Measurements from ENCODE around the gene THTPA. TPM values are rescaled to one million over a fixed set of nuclear protein-coding genes. Genes with fewer than 3 reads are reported as not detected.

The THTPA gene
- total and polyA plus RNA-seq, 2 of the 13 experiments (the other 11 are each of a cell fraction or from before 2014, with no cell fraction given), result 7.4 to 8.7 TPM

DNA sequence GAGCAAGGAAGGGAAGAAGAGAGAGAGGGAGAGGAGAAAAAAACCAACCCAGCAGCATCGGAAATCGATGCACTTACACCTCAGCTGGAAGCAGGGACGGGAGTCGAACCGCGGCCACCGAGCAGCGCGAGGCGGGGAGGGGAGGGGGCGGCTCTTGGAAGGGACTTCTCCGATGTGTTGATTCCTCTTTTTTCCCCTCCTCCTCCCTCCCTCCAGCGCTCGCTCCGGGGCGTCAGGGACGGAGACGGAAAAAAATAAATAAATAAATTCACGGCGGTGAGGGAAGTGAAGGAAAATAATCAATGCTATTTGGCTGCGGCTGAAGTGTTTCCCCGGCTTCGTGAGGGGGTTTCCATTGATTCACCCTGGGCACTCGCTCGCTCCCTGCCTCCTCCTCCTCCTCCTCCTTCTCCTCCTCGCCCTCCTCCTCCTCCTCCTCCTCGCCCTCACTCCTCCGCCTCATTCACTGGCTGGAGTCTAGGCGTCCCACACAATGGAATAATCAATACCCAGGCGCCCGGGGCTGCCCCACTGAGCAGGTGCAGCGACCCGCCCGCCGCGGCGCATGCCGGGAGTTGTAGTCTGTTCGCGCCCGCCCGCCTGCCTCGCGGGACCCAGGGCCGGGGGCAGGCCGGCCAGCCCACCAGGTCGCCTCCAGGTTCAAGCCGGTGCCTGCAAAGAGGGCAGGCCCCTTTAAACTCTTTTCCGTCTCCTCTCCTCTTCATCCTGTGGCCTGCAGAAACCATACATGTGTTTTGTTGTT, 4.6 kb upstream of the THTPA start, which contains the start of gene ZFHX2 (continued):
- peak; percentile 52; the same call in 1 of the 2 replicates for TF ChIP-seq HMG20B (CRISPR knock-in tag; conservative IDR thresholded peaks at IDR 0.05)
- TF ChIP-seq, protein P1, sequence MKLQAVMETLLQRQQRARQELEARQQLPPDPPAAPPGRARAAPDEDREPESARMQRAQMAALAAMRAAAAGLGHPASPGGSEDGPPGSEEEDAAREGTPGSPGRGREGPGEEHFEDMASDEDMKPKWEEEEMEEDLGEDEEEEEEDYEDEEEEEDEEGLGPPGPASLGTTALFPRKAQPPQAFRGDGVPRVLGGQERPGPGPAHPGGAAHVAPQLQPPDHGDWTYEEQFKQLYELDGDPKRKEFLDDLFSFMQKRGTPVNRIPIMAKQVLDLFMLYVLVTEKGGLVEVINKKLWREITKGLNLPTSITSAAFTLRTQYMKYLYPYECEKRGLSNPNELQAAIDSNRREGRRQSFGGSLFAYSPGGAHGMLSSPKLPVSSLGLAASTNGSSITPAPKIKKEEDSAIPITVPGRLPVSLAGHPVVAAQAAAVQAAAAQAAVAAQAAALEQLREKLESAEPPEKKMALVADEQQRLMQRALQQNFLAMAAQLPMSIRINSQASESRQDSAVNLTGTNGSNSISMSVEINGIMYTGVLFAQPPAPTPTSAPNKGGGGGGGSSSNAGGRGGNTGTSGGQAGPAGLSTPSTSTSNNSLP (IDR thresholded peaks at IDR 0.05; ENCODE audit: low read depth, low read length), result 0 out of 2 replicates have a peak, but pooled peaks have one; percentile 10
- TF ChIP-seq WIZ (CRISPR knock-in tag; IDR thresholded peaks at IDR 0.05), result peak; percentile 96; the same call in 1 of the 2 replicates
- peak; percentile 46; the same call in 1 of the 2 replicates for TF ChIP-seq KDM1A (CRISPR knock-in tag; IDR thresholded peaks at IDR 0.05)
- TF ChIP-seq MXD4 (CRISPR knock-in tag; IDR thresholded peaks at IDR 0.05), result peak; percentile 90
- TF ChIP-seq, protein P2, sequence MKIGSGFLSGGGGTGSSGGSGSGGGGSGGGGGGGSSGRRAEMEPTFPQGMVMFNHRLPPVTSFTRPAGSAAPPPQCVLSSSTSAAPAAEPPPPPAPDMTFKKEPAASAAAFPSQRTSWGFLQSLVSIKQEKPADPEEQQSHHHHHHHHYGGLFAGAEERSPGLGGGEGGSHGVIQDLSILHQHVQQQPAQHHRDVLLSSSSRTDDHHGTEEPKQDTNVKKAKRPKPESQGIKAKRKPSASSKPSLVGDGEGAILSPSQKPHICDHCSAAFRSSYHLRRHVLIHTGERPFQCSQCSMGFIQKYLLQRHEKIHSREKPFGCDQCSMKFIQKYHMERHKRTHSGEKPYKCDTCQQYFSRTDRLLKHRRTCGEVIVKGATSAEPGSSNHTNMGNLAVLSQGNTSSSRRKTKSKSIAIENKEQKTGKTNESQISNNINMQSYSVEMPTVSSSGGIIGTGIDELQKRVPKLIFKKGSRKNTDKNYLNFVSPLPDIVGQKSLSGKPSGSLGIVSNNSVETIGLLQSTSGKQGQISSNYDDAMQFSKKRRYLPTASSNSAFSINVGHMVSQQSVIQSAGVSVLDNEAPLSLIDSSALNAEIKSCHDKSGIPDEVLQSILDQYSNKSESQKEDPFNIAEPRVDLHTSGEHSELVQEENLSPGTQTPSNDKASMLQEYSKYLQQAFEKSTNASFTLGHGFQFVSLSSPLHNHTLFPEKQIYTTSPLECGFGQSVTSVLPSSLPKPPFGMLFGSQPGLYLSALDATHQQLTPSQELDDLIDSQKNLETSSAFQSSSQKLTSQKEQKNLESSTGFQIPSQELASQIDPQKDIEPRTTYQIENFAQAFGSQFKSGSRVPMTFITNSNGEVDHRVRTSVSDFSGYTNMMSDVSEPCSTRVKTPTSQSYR (CRISPR knock-in tag; IDR thresholded peaks at IDR 0.05; ENCODE audit: borderline replicate concordance), result peak; percentile 65
- TF ChIP-seq, protein P3, sequence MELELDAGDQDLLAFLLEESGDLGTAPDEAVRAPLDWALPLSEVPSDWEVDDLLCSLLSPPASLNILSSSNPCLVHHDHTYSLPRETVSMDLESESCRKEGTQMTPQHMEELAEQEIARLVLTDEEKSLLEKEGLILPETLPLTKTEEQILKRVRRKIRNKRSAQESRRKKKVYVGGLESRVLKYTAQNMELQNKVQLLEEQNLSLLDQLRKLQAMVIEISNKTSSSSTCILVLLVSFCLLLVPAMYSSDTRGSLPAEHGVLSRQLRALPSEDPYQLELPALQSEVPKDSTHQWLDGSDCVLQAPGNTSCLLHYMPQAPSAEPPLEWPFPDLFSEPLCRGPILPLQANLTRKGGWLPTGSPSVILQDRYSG (CRISPR knock-in tag; IDR thresholded peaks at IDR 0.05), result peak; percentile 49; the same call in 1 of the 2 replicates
- TF ChIP-seq ZNF484 (CRISPR knock-in tag; IDR thresholded peaks at IDR 0.05; ENCODE audit: borderline replicate concordance, low read depth), result no peak
- peak; percentile 90 for TF ChIP-seq TBX2 (CRISPR knock-in tag; IDR thresholded peaks at IDR 0.05; ENCODE audit: borderline replicate concordance)
- peak; percentile 89 for TF ChIP-seq KAT7 (CRISPR knock-in tag; IDR thresholded peaks at IDR 0.05; ENCODE audit: borderline replicate concordance)
- no peak for TF ChIP-seq NONO (IDR thresholded peaks at IDR 0.05)
- peak; percentile 97 for TF ChIP-seq NONO (CRISPR knock-in tag; conservative IDR thresholded peaks at IDR 0.05)
- TF ChIP-seq THAP11 (CRISPR knock-in tag; IDR thresholded peaks at IDR 0.05), result peak; percentile 98
- peak; percentile 91; the same call in 1 of the 2 replicates for TF ChIP-seq ZBTB20 (CRISPR knock-in tag; IDR thresholded peaks at IDR 0.05; ENCODE audit: borderline replicate concordance, low read depth)
- peak; percentile 41 for TF ChIP-seq RAD21 (CRISPR knock-in tag; IDR thresholded peaks at IDR 0.05)
- TF ChIP-seq PCBP1 (IDR thresholded peaks at IDR 0.05; ENCODE audit: borderline replicate concordance, low read depth, low read length), result peak; percentile 98
- peak; percentile 90 for TF ChIP-seq IKZF4 (CRISPR knock-in tag; IDR thresholded peaks at IDR 0.05; ENCODE audit: borderline replicate concordance, low read depth, not compliant biosample characterization)
- TF ChIP-seq ZNF382 (CRISPR knock-in tag; IDR thresholded peaks at IDR 0.05; ENCODE audit: borderline replicate concordance), result no peak
- TF ChIP-seq ZNF136 (CRISPR knock-in tag; IDR thresholded peaks at IDR 0.05; ENCODE audit: low read depth), result peak; percentile 80; the same call in 1 of the 2 replicates
- 0 out of 2 replicates have a peak, but pooled peaks have one; percentile 48 for TF ChIP-seq RNF2 (conservative IDR thresholded peaks at IDR 0.05; ENCODE audit: low read depth)
- TF ChIP-seq PRPF4 (IDR thresholded peaks at IDR 0.05; ENCODE audit: low read depth, low read length, poor library complexity, severe bottlenecking), result peak; percentile 12
- TF ChIP-seq CBFB (CRISPR knock-in tag; IDR thresholded peaks at IDR 0.05), result peak; percentile 39; the same call in 1 of the 2 replicates
- peak; percentile 54; the same call in 1 of the 2 replicates for TF ChIP-seq ZNF296 (CRISPR knock-in tag; conservative IDR thresholded peaks at IDR 0.05)
- peak; percentile 91 for TF ChIP-seq CHCHD3 (CRISPR knock-in tag; IDR thresholded peaks at IDR 0.05)
- TF ChIP-seq THYN1 (CRISPR knock-in tag; IDR thresholded peaks at IDR 0.05; ENCODE audit: borderline replicate concordance, low read depth), result 0 out of 2 replicates have a peak, but pooled peaks have one; percentile 55

Data from HepG2 (cell line).